HFF-Myc (cell line): ENCODE data around the gene CNGA1.
"Not testable (repeated sequence)": the region's sequence is repeated elsewhere in the genome, so short reads cannot be mapped to it uniquely, and the experiment has no call there.

Experiments
- DNase-seq: peaks from one replicate; pipeline ENCODE4 v3.0.0-alpha.2; 2011; ENCODE audit warnings: low read depth; ENCODE audit errors: extremely low read depth
- H3K4me3 ChIP-seq: replicated peaks from 2 replicates; pipeline ENCODE4 v1.5.1; 2011; ENCODE audit warnings: low read depth, mild to moderate bottlenecking, control low read depth, low read length
- CTCF ChIP-seq: IDR thresholded peaks from 2 replicates; pipeline ENCODE4 v1.5.1; 2012; ENCODE audit warnings: mild to moderate bottlenecking, low read depth, low read length, control low read depth; ENCODE audit errors: missing control alignments

CNGA1 gene

GRCh38 chr4:48011722-48012121, 4.8 kb downstream of the CNGA1 start:
- no peak overlapping the region for H3K4me3 ChIP-seq
- TF ChIP-seq CTCF = no peak
- no peak for DNase-seq

GRCh38 chr4:48010906-48011305, 5.6 kb downstream of the CNGA1 start:
- DNase-seq, H3K4me3 ChIP-seq: not testable (repeated sequence)

GRCh38 chr4:48008021-48008596, 8.4 kb downstream of the CNGA1 start:
- TF ChIP-seq CTCF = no peak
- no peak for DNase-seq

GRCh38 chr4:48005781-48006180, 10.7 kb downstream of the CNGA1 start:
- no peak for TF ChIP-seq CTCF
- H3K4me3 ChIP-seq = no peak overlapping the region
- DNase-seq = no peak

More at GRCh38 chr4:48008021-48008596, 8.4 kb downstream of the CNGA1 start:
- H3K4me3 ChIP-seq = no peak overlapping the region

- DNase-seq, H3K4me3 ChIP-seq: not testable (repeated sequence)
- TF ChIP-seq CTCF = peak; percentile 52
These were observed 12.9 kb downstream of the CNGA1 start for GRCh38 chr4:48003568-48003967.

GRCh38 chr4:48002267-48002666, 14.2 kb downstream of the CNGA1 start:
- no peak for DNase-seq
- TF ChIP-seq CTCF = no peak
- H3K4me3 ChIP-seq = no peak overlapping the region

GRCh38 chr4:47996021-47996420, 20.5 kb downstream of the CNGA1 start:
- no peak overlapping the region for H3K4me3 ChIP-seq
- TF ChIP-seq CTCF = no peak

GRCh38 chr4:47992475-47992874, 24.0 kb downstream of the CNGA1 start:
- not testable (repeated sequence) for DNase-seq

More at GRCh38 chr4:47996021-47996420, 20.5 kb downstream of the CNGA1 start:
- DNase-seq = no peak

More at GRCh38 chr4:47992475-47992874, 24.0 kb downstream of the CNGA1 start:
- not testable (repeated sequence) for H3K4me3 ChIP-seq
